Muscle of back (tissue), 11 donors: ENCODE results near the gene RHOF. TPM values are rescaled to one million over a fixed set of nuclear protein-coding genes. Genes with fewer than 3 reads are reported as not detected.
"Not testable (repeated sequence)": the region's sequence is repeated elsewhere in the genome, so short reads cannot be mapped to it uniquely, and the experiment has no call there.

Source experiments
- DNase-seq, 3 donors: peaks; one replicate each; pipeline versions ENCODE4 v3.0.0 to v3.0.0-alpha.2; 2013
- polyA plus RNA-seq, 10 donors: library from polyadenylated mRNA; unstranded; fragments of 120-200 nt; gene quantifications; one replicate each; pipeline ENCODE4 v1.2.1, GENCODE V29; 2013; ENCODE audit not compliant: insufficient read length in 10 of 10

RHOF gene
- polyA plus RNA-seq, 10 donors, result 1.3 to 4.6 (median 2.2) TPM

- DNase-seq, result peak in 1 of 3 donors; percentile 70
Observed at GRCh38 chr12:121776190-121777098, 17.0 kb downstream of the RHOF start.

GRCh38 chr12:121775501-121775900 is 18.0 kb downstream of the RHOF start:
- no peak for DNase-seq

GRCh38 chr12:121774968-121775474 is 18.5 kb downstream of the RHOF start:
- no peak for DNase-seq

- DNase-seq, result peak in 2 of 3 donors; percentile 50 to 75
Observed at GRCh38 chr12:121773011-121773777, 20.3 kb downstream of the RHOF start.

DNA sequence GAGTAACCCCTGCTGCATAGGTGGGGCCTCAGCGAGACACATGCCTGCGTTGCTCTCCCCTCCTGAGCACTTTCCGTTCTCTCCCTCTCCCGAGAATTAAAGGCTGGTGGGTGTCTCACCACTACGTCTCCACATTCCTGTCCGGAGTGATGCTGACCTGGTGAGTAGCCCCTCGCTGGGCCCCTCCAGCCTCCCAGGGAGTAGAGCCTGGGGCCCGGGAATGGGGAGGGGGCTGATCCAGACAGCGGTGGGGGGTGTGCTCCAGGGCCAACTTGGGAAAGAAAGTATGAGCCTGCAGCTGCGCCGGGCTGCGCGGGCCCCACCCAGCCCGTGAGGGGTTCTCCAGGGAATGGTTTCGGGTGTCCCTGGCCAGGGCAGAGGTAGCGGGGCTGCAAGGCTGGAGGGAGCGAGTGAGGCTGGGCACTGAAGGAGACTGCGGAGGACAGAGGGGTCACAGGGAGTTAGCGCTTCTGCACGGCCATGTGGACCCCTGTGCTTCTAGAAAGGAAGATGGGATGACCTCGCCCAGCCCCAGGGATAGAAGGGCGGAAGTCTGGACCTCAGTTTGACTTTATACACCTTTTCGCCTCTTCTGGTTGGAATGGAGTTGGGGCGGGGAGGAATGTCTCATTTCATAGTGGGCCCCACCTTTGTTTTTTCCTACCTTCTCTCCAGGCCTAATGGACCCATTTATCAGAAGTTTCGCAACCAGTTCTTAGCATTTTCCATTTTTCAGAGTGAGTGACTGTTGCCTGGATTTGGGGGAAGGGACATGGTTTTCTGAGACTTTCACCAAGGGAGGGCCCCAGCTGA is 22.5 kb downstream of the RHOF start:
- peak in 1 of 3 donors; percentile 57 for DNase-seq

DNA sequence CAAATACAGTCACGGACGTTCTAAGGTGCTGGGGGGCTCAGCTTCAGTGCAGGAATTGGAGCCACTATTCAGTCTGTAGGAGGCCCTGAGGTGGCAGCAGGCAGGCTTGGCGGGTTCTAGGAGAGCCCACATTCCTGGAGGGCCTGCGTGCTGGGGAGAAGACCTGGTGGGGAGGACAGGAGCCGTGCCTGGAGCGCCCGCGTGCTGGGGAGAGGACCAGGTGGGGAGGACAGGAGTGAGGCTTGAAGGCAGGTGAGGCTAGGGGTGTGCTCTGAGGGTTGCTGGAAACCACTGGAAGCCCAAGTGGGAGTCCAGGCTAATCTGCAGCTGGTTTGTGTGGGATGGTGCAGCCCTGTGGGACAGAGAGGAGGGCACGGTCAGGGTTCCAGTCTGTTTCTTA is 23.1 kb downstream of the RHOF start:
- DNase-seq, result no peak

DNA sequence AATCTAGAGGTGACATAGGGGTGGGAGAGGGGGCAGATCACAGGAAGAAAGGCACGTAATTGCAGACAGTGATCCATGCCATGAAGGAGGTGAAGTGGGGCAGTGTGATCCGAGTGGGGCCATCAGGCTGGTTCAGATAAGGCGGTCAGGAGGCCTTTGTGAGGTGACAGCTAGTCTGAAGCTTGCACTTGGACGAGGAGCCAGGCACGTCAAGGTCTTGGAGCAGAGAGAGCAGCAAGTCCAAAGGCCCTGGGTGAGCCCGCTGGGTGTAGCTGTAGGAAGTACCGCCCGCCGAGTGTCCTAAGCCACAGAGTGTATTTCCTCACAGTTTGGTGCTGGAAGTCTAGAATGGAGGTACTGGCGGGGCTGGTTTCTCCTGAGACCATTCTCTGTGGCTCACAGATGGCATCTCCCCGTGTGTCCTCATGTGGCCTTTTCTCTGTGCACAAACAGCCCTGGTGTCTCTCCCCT is 23.6 kb downstream of the RHOF start:
- no peak for DNase-seq

GRCh38 chr12:121769297-121769830 is 24.1 kb downstream of the RHOF start:
- no peak for DNase-seq

- peak in 2 of 3 donors; percentile 62 to 72 for DNase-seq
Observed at GRCh38 chr12:121767525-121768016, 25.9 kb downstream of the RHOF start.

DNA sequence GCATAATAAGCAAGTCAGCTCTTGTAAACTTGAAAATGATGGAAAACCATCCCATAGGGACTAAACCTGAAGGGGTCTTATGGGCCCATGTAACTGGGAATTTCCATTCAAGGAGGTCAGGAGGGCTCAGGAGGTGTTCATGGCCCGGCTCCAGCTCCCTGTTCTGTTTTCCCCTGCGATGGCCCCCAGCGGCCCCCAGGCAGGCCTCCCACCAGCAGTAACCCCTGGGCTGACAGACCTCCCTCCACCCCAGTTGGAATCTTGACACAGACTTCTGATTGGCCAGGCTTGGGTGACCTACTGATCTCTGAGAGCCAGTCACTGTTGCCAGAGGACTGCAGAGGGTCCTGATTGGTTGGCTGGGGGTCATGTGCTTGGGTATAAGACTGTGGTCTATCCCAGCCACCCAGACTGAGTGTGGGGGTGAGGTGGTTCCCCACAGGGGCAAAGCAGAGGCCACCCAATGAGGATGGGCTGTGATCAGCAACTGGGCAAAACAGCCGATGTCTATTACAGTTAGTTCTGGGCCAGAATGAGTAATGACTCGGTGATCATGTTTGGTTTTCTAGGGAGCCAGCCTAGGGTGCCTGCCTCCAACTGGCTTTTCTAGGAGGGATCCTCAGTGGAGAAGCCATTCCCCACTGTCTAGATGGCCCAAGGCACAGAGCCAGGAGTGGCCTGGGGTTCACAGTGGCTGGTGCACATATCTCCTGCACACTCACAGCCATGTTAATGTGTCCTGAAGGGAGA is 27.0 kb downstream of the RHOF start:
- DNase-seq, result no peak

DNA sequence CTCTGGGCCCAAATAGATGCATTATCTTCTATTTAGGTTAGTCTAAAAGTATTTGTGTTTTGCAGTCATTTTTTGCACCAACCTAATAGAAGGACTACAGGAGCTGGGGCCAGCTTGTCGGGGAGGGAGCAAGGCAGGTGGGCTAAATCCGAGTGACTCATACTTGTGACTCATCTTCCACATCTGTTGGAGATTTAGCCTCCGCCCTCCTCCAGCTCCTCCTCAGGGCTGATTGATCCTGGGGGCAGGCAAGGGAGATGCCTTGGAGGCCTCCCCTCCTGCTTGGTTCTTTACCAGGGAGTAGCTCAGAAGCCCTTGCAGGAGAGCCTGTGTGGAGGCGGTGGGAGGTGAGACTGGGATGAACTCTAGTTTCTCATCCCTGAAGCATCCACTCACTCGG is 27.9 kb downstream of the RHOF start:
- DNase-seq, result peak in 2 of 3 donors; percentile 76 to 78

- no peak for DNase-seq
Observed at GRCh38 chr12:121764808-121765207, 28.7 kb downstream of the RHOF start.

- peak in 2 of 3 donors; percentile 49 to 63 for DNase-seq
Observed at GRCh38 chr12:121762269-121762668, 31.2 kb downstream of the RHOF start.

DNA sequence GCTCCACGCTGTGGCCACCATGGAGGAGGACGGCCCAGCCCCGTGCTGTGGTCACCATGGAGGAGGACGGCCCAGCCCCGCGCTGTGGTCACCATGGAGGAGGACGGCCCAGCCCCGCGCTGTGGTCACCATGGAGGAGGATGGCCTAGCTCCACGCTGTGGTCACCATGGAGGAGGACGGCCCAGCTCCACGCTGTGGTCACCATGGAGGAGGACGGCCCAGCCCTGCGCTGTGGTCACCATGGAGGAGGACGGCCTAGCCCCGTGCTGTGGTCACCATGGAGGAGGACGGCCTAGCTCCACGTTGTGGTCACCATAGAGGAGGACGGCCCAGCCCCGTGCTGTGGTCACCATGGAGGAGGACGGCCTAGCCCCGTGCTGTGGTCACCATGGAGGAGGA is 35.0 kb downstream of the RHOF start:
- not testable (repeated sequence) for DNase-seq

GRCh38 chr12:121755591-121755990 is 37.9 kb downstream of the RHOF start:
- no peak for DNase-seq

DNA sequence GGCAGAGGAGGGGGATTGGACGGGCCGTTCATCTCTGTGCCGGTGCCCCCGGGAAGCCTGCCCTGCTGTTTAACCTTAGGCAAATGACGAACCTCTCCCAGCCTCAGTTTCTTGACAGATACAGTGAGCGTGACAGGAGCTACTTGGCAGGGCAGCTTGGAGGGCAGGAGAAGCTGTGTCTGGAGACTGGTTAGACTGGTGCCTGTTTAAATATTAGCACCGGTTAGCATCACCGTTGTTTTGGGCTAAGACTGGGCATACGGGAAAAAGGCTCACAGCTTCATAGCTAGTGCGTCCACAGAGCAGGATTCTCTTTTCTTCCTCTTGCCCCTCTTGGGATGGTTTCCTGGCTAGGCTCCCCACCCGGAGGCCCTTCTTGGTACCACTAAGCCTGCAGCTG is 38.7 kb downstream of the RHOF start:
- DNase-seq, result no peak

DNA sequence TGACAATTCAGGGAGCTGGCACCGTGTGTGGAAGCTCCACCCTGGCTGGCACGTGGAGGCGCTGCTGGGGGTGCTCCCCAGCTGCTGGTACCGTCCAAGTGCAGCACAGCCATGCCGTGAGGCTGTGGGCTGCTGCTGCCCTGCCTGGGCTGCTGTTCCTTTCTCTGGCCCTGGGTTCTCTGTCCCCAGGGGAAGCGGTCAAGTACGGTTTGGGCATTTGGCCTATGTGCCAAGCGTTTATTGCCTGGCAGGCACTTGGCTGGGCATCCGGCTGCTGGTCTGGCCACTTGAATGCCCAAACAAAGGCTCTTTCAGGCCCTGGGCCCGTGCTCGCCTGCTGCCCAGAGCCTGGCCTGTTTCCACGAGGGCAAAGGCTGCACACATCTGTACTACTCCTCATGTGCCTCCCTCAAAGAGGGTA is 39.6 kb downstream of the RHOF start:
- DNase-seq, result peak in 1 of 3 donors; percentile 45

DNA sequence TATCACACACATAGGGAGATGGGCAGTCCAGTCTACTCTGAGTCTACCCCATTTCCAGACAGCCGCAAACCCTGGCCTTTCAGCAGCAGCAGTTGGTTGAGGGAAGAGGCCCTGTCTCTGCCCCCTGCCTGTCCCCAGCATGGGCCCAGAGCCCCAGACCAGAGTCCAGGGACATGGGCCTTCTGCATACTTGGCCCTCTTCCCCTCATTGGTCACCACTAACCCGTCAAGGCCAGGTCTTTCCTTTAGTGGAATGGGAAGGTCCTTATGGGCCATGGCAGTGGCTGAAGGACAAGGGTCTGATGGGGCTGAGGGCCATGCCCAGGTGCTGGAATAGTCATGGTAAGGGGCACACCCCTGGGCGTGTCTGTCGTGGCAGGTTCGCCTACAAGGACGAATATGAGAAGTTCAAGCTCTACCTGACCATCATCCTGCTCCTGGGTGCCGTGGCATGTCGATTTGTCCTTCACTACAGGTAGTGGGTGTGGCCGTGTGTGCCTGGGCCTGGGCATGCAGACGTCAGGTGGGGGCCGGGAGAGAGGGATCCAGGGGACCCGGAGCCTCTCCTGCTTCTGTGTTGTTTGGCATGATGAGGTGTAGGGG is 41.6 kb downstream of the RHOF start:
- DNase-seq, result no peak

DNA sequence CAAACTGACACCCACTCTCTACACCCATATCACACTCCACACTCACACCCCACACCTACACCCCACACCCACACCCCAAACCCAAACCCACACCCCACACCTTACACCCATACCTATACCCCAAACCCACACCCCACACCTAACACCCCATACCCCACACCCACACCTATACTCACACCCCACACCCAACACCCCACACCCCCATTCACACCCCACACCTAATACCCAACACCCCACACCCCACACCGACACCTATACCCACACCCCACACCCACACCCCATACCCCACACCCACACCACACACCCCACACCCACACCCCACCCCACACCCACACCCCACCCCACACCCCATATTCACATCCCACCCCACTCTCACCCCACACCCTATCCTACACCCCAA is 42.5 kb downstream of the RHOF start:
- DNase-seq, result no peak

- DNase-seq, result no peak
Observed at GRCh38 chr12:121750507-121750955, 43.0 kb downstream of the RHOF start.
